ENCODE data around the gene ADGRF4. TPM values are rescaled to one million over a fixed set of nuclear protein-coding genes. Genes with fewer than 3 reads are reported as not detected.

ADGRF4 gene
- total and polyA plus RNA-seq, 2 of the 8 experiments (the other 6 are each of a cell fraction or from before 2014, with no cell fraction given), result 0.02 TPM; not detected in 1

- TF ChIP-seq KDM4A (IDR thresholded peaks at IDR 0.05; ENCODE audit: low read depth, low read length, severe bottlenecking) (no peak), EP300 (IDR thresholded peaks at IDR 0.05; ENCODE audit: borderline replicate concordance in 1 of 2, low read depth in 2 of 2, low read length in 2 of 2) (no peak), RFX5 (IDR thresholded peaks at IDR 0.05; ENCODE audit: borderline replicate concordance, low read depth, low read length) (no peak), USF2 (IDR thresholded peaks at IDR 0.05; ENCODE audit: low read length) (no peak), CBX8 (IDR thresholded peaks at IDR 0.05; ENCODE audit: borderline replicate concordance, low read depth, low read length) (no peak), JUND (IDR thresholded peaks at IDR 0.05; ENCODE audit: low read length) (no peak), SRF (IDR thresholded peaks at IDR 0.05; ENCODE audit: low read depth, low read length) (no peak), POU5F1 (IDR thresholded peaks at IDR 0.05; ENCODE audit: low read depth, low read length) (no peak), NANOG (IDR thresholded peaks at IDR 0.05; ENCODE audit: insufficient read depth, low read depth, low read length, poor library complexity, severe bottlenecking) (no peak), JUN (IDR thresholded peaks at IDR 0.05; ENCODE audit: low read depth, low read length) (no peak), SP4 (IDR thresholded peaks at IDR 0.05; ENCODE audit: low read length) (no peak)
Measured at GRCh38 chr6:47687432-47687831, 10.9 kb upstream of the ADGRF4 start (continued).

Data from H1 (cell line).